Activated T-cell treated with anti-CD3 and anti-CD28 coated beads, Interleukin-2, amount 50 U/mL, for 1 hour (primary cell): Measurements from ENCODE around the gene HDGFL3.
"Not testable (repeated sequence)": the region's sequence is repeated elsewhere in the genome, so short reads cannot be mapped to it uniquely, and the experiment has no call there.

Source experiments
- DNase-seq: peaks from one replicate; pipeline ENCODE4 v3.0.0-alpha.2; 2020

The HDGFL3 gene

DNA sequence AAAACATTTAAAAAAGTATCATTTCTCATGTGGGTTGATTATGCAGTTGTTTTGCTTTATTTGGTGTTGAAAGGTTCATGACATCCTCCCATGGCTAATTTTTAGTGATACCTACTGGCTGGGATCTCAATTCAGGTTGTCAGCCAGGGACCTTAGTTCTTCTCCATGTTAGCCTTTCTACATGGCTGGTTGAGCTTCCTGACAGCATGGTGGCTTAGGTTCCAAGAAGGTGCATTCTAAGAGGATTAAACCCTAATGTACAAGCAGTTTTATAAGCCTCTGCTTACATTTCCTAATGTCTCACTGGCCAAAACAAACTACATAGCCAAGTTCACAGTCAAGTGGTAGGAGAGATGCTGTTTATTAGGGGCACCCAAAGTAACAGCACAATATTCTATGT, 109.5 kb downstream of the HDGFL3 start:
- DNase-seq, result no peak

DNA sequence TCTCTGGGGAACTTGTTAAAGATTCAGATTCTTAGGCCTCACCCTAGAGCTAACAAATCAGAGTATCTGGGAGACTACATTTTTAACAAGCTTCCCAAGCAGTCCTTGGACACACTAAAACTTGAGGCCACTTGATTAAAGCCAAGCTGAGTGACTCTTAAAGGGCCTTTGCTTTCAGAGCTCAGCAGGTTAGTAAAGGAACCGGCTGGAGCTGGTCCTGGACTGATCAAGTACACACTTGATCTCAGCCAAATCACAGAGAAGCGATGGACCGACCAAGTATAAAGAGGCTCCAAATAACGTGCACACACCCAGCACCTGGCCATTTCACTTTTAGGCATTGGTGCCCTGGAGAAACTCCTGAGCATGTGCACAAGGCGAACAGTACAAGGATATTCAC, 113.0 kb downstream of the HDGFL3 start:
- no peak for DNase-seq

DNA sequence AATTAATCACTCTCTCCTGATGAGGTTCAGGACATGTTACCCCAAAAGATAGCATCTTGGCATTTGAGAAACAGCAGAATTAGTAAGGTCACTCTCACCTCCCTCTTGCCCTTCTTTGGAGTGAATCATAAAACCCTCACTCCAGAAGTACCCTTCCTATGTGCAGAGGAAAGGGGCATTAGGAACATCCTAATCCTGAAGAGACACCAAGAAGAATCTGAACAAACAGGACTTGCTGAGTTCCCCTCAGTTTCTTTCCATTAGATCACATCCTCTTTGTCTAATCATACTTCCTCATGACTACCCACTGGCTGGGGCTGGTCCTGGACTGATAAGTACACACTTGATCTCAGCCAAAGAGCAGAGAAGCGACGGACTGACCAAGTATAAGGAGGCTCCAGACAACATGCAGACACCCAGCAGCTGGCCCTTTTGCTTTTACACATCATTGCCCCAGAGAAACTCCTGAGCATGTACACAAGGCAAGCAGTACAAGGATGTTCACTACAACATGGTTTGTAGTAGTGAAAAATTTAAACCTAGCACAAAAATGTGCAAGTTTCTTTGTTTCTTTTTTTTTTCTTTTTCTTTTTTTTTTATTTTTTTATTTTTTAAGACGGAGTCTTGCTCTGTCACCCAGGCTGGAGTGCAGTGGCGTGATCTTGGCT, 115.2 kb downstream of the HDGFL3 start:
- DNase-seq, result no peak

DNA sequence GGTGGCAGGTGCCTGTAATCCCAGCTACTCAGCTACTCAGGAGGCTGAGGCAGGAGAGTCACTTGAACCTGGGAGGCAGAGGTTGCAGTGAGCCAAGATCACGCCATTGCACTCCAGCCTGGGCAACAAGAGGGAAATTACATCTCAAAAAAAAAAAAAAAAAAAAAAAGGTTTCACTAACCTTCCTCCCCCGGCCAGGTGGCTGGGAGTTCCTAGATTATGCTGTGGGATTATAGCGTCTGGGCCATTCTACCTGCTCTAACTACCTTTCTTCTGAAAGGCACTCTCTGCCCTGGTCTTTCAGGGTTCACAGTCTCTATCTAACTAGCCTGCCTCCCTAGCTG, 115.7 kb downstream of the HDGFL3 start:
- not testable (repeated sequence) for DNase-seq

DNA sequence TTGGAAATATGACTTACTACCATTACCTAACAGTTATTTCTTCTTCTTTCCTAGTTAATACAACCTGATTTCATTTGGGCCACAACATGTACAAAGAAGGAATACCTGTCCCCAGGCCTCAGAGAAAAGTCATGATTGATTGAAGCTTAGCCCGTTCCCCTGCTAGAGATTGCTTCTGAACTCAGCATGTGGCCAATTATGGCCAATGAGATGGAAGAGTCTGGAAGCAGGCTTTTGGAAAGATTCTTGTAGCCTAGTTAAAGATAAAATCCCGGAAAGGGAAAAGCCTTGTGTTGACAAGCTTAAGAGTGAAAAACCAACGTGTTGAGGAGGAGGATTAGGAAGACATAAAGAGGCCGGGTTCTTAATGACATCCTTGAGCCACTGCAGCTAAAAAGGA, 117.2 kb downstream of the HDGFL3 start:
- no peak for DNase-seq

DNA sequence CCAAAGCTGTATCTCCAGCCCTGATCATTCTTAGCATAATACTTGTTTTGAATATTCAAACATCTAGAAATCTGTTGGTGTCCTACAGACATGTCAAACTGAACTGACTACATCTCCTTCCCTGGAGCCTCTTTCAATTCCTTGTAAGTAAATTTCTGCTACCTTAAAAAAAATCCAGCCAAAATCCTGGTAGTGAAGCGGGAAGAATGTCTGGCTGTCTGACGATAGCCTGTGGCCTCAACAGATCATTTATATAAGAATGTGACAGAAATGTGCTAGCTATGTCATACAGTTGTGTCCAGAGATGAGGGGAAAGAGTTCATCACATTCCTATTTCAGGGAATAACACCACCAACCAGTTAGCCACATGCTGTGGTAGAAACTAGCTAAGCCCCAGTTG, 118.7 kb downstream of the HDGFL3 start:
- DNase-seq, result no peak

DNA sequence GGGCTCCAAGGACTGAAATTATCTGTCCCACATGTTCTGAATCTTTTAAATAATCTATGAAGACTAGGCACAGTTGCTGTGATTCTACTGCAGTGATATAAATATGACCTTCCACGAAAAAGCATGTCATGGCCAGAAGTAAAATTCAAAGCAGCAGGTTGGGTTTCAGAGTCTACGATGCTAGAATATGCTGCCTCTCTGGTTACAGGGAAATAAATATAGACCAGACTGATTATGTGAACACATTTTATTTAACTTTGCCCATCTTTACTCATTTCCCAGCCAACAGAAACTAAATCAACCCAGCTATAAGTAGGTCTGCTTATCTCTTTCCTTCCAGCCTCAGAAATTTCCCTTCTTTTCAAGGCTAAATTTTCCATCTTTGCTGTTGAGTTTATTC, 120.0 kb downstream of the HDGFL3 start:
- no peak for DNase-seq

DNA sequence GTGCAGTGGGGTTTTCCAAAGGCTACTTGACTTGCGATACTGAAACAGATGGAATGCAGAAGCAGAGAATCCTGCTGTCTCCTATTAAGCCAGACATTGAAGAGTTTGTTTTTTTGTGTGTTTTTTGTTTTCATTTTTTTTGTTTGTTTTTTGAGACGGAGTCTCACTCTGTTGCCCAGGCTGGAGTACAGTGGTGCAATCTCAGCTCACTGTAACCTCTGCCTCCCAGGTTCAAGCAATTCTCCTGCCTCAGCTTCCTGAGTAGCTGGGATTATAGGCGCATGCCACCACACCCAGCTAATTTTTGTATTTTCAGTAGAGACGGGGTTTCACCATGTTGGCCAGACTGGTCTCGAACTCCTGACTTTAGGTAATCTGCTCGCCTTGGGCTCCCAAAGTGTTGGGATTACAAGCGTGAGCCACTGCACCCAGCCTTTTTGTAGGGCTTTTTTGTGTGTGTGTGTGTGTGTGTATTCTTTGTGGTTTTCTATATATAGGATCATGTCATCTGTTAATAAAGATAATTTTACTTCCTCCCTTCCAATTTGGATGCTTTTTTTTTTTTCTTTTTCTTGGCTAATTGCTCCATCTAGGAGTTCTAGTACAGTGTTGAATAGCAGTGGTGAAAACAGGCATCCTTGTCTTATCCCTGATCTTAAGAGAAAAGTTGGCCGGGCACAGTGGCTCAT, 121.6 kb downstream of the HDGFL3 start:
- DNase-seq, result not testable (repeated sequence)

DNA sequence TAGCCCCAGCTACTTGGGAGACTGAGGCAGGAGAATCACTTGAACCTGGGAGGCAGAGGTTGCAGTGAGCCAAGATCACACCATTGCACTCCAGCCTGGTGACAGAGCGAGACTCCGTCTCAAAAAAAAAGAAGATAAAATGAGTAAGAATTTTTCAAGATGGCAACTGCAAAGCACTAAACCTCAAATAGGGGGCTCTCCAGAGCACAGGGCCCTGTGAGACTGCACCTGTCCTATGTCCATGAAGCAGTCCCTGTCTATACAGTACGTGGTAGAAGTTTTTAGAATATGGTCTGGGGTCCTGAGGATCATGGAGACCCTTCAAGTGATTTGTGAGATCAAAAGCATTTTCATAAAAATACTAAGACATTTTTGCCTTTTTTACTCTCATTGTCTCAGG, 122.2 kb downstream of the HDGFL3 start:
- not testable (repeated sequence) for DNase-seq

DNA sequence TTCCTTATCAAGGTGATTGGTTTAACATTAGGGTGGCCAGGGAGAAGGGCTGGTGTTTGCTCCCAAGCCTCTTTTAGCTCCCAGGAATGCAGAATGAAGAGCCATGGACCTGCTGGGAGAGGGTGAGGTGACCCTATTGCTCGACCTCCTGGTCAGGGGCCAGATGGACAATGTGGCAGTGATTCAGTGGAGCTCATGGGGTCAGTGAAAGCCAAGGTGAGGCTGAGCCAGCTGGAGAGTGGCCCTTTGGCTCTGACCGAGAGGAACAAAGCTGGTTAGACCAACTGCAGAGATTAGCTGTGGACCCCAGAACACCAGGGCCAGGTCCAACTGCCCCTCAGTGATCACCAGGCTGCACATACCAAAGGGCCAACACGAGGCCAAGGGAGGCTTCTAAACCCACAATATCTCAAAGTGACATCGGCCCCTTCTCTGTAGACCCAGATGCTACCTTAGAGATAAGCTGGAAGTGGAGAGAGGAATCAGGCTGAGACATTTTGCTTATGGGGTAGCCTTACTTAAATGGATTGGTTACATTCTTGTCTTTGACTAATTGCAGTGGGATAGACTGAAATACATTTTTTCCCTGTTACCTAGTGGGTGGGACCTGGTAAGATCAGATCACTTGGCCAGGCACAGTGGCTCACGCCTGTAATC, 124.8 kb downstream of the HDGFL3 start:
- no peak for DNase-seq

DNA sequence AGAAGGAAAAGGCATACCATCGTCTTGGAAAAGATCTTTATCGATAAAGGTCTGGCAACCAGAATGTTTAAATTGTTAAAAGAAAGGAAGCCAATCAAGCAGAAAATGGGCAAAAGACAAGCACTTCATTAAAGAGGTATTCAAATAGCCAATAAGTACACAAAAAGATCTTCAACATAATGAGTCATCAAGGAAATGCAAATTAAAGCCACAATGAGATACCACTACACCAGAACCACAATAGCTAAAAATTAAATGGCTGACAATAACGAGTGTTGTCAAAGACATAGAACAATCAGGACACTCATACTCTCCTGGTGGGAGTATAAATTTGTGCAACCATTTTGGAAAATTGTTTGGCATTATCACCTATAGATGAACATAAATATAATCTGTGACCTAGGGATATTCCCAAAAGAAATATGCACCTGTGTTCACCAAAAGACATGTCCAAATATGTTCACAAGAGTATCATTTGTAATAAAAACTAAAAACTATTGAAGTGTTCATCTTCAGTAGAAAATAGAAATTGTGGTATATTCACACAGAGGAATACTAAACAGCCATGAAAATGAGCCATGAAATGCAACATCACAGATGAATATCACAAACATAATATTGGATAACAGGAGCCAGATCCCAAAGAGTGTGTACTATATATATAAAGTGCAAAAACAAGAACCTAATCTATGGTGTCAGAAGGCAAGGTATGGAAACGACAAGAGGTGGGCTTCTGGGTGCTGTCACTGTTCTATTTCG, 126.2 kb downstream of the HDGFL3 start:
- no peak for DNase-seq

DNA sequence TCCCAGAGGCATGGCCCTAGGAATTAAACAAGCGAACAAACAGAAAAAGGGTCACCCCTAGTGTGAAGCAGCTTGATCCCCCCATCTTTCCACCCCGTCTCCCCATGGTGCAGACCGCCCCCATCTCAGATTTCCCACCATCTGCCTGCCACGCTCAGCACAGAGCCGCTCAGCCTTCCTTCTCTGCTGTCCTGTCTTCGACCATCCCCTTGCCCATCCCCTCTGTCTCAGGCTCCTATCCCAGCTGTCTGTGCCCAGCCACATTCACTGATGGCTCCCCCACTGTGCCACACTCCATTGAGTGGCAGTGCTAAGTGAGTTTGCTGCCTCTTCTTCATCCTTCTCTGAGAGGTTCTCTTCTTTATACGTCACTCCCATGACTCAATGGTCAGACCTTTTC, 128.9 kb downstream of the HDGFL3 start:
- no peak for DNase-seq
